Endometrial microvascular endothelial cells (primary cell): Measurements from ENCODE around the gene SLC35F1. TPM values are rescaled to one million over a fixed set of nuclear protein-coding genes. Genes with fewer than 3 reads are reported as not detected.

ENCODE experiments used
- in situ Hi-C: cut with HindIII; loops from 2 replicates; pipeline ENCODE4 v1.10.0; 2017; ENCODE audit warnings: low sequenced_read_pairs, low pct_unique_long_range_greater_than_20kb; ENCODE audit errors: inconsistent ontology term
- total RNA-seq: library from RNA; depleted of rRNA; stranded (reverse); fragments of >200 nt; gene quantifications from one replicate; pipeline ENCODE4 v1.2.3, GENCODE V29; 2015; ENCODE audit errors: inconsistent ontology term

Gene SLC35F1
- total RNA-seq, 1 donor from 2014 or later: not detected

- in situ Hi-C loops: no loop called here
Observed at GRCh38 chr6:118215269-118215668, 308.2 kb downstream of the SLC35F1 start.

- in situ Hi-C loops: no loop called here
Observed at GRCh38 chr6:118216751-118217150, 309.7 kb downstream of the SLC35F1 start.

GRCh38 chr6:118218156-118218555 is 311.1 kb downstream of the SLC35F1 start:
- in situ Hi-C loops: no loop called here

- in situ Hi-C loops: no loop called here
Observed at GRCh38 chr6:118220429-118221128, 313.5 kb downstream of the SLC35F1 start.

GRCh38 chr6:118223316-118223715 is 316.3 kb downstream of the SLC35F1 start:
- in situ Hi-C loops: no loop called here

GRCh38 chr6:118228886-118229285 is 321.8 kb downstream of the SLC35F1 start:
- in situ Hi-C loops: no loop called here

- in situ Hi-C loops: no loop called here
Observed at GRCh38 chr6:118240878-118241528, 333.9 kb downstream of the SLC35F1 start.

- in situ Hi-C loops: no loop called here
Observed at GRCh38 chr6:118246406-118246805, 339.3 kb downstream of the SLC35F1 start.

GRCh38 chr6:118248171-118248570 is 341.1 kb downstream of the SLC35F1 start:
- in situ Hi-C loops: no loop called here

- in situ Hi-C loops: no loop called here
Observed at GRCh38 chr6:118249680-118250079, 342.6 kb downstream of the SLC35F1 start.

- in situ Hi-C loops: no loop called here
Observed at GRCh38 chr6:118252474-118252873, 345.4 kb downstream of the SLC35F1 start.

- in situ Hi-C loops: no loop called here
Observed at GRCh38 chr6:118253741-118254140, 346.7 kb downstream of the SLC35F1 start.

- in situ Hi-C loops: no loop called here
Observed at GRCh38 chr6:118260833-118261232, 353.8 kb downstream of the SLC35F1 start.

GRCh38 chr6:118263921-118264486 is 356.9 kb downstream of the SLC35F1 start:
- in situ Hi-C loops: no loop called here

- in situ Hi-C loops: no loop called here
Observed at GRCh38 chr6:118269659-118270058, 362.6 kb downstream of the SLC35F1 start.

- in situ Hi-C loops: loop anchor here (25.0 kb wide), 1 partner anchor 285 kb away; no protein-coding TSS in a partner anchor
Observed at GRCh38 chr6:118277631-118278030, 370.6 kb downstream of the SLC35F1 start.

- in situ Hi-C loops: loop anchor here (25.0 kb wide), 1 partner anchor 282 kb away; no protein-coding TSS in a partner anchor
Observed at GRCh38 chr6:118280210-118280609, 373.1 kb downstream of the SLC35F1 start.

GRCh38 chr6:118281291-118281690 is 374.2 kb downstream of the SLC35F1 start:
- in situ Hi-C loops: loop anchor here (25.0 kb wide), 1 partner anchor 281 kb away; no protein-coding TSS in a partner anchor

- in situ Hi-C loops: loop anchor here (25.0 kb wide), 1 partner anchor 279 kb away; no protein-coding TSS in a partner anchor
Observed at GRCh38 chr6:118283766-118284165, 376.7 kb downstream of the SLC35F1 start.
